Right forelimb (tissue), 1 donor: Measurements from ENCODE around the gene RNF123.
"Not testable (repeated sequence)": the region's sequence is repeated elsewhere in the genome, so short reads cannot be mapped to it uniquely, and the experiment has no call there.

Experiments used
- DNase-seq: peaks from one replicate; pipeline ENCODE4 v3.0.0-alpha.2; 2018

RNF123 gene

GRCh38 chr3:49721896-49722781 is 32.8 kb downstream of the RNF123 start:
- no peak for DNase-seq

DNA sequence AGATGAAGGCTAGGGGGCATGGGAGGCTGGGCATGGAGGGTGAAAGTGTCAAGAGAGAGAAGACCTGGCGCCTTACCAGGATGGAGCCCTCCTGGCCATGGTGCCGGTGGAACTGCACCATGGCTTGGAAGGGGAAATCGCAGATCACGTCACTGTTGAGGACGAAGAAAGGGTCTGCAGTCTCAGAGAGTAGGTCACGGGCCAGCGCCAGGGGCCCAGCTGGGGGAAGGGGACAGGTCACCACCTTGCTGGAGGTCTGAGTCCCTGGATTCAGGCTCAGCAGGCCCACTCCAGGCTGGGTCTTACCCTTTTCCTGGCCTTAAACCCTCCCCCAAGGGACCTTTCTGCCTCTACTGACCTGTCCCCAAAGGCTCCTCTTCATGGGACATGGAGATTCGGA is 33.5 kb downstream of the RNF123 start:
- no peak for DNase-seq

GRCh38 chr3:49723296-49723627 is 33.9 kb downstream of the RNF123 start:
- DNase-seq = no peak

DNA sequence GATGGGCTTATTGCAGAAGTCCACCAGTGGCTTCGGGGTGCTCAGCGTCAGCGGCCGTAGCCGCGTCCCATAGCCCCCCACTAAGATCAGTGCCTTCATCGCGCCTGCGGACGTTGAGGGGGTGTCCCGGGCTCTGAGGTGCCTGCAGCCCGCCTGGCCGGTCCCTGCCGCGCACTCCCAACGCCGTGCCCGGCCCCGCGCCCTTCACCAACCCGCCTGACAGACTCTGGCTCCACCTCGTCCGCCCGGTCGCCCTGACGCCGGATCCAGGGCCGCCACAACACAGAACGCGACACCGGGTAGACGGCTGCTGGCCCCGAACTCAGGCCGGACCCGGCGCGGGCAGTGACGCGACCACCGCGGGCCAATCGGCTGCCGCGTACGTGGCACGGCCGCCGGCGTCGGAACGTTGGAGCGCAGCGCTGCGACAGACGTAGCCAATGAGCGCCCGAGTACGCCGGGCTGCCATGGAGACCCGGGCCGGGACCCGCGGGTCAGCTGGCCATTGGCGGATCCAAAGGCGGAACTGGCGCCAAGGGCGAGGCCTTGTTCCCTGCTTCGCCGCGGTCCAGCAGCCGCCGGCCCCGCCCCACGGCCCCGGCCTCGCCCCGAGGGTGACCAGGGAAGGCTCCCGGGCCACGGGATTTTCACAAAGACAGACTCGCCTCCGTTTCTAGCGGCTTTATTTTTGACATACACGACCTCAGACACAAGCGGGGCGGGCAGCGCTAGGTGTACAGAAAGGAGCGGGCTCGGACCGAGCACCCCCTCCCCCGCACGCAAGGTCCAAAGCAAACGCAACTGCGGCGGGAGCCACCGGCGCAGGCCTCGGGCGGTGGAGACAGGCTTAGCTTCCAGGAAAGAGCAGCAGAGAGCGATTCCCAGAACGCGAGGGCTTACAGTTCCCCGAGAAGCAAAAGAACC is 34.5 kb downstream of the RNF123 start, which contains the start of gene GMPPB:
GMPPB (minus strand) TSS at position 324 of the 924 bp plus-strand sequence; CDS start at position 99, 225 bp downstream.
- peak; percentile 98 for DNase-seq

DNA sequence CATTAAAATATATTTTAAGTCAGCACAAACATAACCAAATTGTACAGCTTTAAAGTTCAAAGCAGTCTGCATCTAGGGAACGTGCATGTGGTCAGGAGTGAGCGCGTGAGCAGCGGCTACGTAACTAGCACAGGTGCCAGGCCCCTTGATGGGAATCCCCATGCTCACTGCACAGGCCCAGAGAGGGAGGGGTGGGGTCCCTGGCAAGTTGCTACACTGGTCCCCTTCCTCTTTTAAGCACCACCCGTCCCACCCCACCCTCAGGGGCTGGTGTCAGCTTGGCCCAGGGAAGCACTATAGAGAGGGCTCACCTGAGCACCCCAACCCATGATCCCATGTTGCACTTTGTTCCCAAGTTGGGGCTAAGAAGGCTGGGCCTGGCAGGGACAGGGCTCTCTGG is 35.2 kb downstream of the RNF123 start:
- no peak for DNase-seq

- DNase-seq = peak; percentile 37
Observed at GRCh38 chr3:49725906-49726681, 36.7 kb downstream of the RNF123 start.

- DNase-seq = no peak
Observed at GRCh38 chr3:49727154-49727923, 38.0 kb downstream of the RNF123 start.

DNA sequence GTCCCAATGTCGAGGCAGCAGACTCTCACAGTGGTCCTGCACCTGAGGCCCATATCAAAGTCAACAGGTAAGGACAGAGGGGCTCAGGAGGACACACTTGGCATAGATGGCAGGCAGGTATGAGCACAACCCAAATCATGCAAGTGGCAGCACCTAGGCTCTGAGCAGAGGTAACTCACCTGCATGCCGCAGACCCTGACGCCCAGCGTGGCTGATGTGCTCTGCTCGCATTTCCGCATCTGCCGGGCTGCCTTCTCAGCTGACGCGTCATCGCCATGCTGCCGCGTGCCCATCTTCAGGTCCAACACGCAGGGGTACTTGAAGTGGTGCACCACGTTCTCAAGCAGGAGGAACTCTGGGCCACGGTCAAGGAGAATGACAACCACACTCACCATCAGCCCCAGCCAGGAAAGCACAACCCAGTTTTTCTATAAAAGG is 38.6 kb downstream of the RNF123 start:
- DNase-seq = peak; percentile 40

- no peak for DNase-seq
Observed at GRCh38 chr3:49729966-49730609, 40.7 kb downstream of the RNF123 start.

- no peak for DNase-seq
Observed at GRCh38 chr3:49732597-49732996, 43.2 kb downstream of the RNF123 start.

- DNase-seq = no peak
Observed at GRCh38 chr3:49733551-49733950, 44.2 kb downstream of the RNF123 start.

- no peak for DNase-seq
Observed at GRCh38 chr3:49734752-49735151, 45.4 kb downstream of the RNF123 start.

- DNase-seq = no peak
Observed at GRCh38 chr3:49738067-49738713, 48.8 kb downstream of the RNF123 start.

DNA sequence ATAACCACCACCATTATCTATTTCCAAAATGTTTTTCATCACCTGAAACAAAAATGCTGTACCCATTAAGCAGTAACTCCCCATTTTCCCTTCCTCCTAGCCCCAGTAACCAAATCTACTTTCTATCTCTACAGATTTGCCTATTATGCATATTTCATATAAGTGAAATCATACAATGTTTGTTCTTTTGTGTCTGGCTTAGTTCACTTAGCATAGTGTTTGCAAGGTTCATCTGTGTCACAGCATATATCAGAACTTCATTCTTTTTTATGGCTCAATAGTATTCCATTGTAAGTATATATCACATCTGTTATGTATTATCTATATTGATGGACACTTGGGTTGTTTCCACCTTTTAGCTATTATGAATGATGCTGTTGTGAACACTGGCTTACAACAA is 51.1 kb downstream of the RNF123 start:
- no peak for DNase-seq

DNA sequence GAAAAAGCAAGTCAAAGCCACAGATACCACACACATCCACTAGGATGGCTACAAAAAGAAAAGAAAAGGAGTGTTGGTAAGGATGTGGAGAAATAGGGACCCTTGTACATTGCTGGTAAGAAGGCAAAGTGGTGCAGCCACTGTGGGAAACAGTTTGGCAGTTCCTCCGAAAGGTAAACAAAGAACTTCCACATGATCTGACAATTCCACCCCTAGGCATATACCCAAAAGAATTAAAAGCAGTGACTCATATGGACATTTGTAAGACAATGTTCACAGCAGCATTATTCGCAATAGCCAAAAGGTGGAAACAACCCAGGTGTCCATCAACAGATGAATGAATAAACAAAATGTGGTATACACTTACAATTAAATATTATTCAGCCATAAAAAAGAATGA is 56.6 kb downstream of the RNF123 start:
- no peak for DNase-seq

- no peak for DNase-seq
Observed at GRCh38 chr3:49747792-49748480, 58.6 kb downstream of the RNF123 start.

- DNase-seq = not testable (repeated sequence)
Observed at GRCh38 chr3:49748874-49749273, 59.5 kb downstream of the RNF123 start.

DNA sequence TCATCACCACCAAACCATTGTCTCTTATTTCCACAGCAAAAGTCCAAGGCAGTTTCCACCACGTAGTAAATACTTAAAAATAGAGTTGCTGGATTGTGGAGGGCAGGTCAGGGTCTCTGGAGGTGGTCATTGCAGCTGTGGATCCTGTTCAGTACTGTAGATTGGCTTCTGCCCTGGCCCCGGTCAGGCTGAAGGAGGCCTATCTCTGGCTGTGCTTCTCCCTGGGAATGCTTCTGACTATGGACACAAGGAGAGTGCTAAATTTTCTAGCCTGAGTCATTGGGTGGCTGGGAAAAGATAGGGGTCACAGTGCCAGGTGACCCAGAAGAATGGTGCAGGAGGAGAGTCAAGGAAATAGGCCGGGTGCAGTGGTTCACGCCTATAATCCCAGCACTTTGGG is 60.7 kb downstream of the RNF123 start:
- no peak for DNase-seq

DNA sequence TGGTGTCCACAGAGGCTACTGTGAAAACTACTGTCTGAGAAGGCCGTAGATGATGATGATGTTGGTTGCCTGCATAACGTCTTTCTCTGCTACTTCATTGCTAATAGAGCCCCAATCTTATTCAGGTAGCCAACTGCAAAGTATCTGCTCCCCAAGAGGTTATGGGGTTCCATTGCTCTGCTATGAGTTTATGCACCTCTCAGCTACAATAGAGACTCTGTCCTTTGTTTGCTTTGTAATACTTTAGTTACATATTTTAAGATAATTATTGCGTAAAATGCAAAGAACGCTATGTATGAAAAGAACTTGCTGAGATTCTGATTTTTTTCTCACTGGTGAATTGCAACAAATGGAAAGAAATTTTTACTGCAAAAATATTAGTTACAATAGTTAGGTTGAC is 62.1 kb downstream of the RNF123 start:
- no peak for DNase-seq

- no peak for DNase-seq
Observed at GRCh38 chr3:49754536-49754935, 65.2 kb downstream of the RNF123 start.
